Hematopoietic multipotent progenitor cell treated with erythropoietin and hydrocortisone succinate and interleukin-3 and kit ligand, for 17 days (in vitro differentiated cells): Measurements from ENCODE around the gene C2CD3.

Experiments
- DNase-seq: peaks from one replicate; pipeline ENCODE4 v3.0.0-alpha.2; 2015; ENCODE audit warnings: low spot score

The C2CD3 gene

DNA sequence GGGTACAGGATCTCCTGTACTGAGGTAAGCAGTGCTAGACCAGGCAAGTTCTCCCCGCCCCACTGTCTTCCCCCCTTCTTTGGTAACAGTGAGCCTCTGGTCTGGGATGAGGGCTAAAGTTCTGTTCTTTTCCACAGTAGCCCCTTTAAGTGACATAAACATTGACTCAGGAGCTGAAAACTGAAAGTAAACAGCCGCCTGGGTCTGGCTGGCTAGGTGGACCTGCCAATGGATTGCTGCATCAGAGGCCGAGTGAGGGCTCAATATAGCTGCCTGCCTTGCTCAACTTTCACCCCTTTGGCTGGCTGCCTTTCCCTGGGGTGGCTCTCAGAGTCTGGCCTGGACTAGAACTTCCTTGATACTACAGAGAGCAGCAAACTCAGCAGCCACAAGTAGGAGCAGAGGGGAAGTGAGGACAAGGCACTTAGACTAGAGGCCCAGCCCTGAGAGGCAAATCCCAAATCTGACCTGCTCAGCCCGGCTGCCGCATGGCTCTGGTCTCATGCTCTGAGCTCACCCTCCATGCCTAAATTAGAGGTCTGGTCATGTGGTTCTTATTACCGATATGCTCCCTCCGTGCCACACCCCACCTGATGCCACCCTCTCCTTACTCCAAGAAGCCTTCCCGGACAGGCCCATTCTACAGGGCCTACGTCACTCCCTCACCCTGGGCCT lies 152.3 kb downstream of the C2CD3 start:
- DNase-seq, result peak; percentile 58

GRCh38 chr11:74017631-74018030 lies 153.2 kb downstream of the C2CD3 start:
- DNase-seq, result no peak

- peak; percentile 71 for DNase-seq
Measured at GRCh38 chr11:74015919-74016684, 154.7 kb downstream of the C2CD3 start.

- DNase-seq, result peak; percentile 30
Measured at GRCh38 chr11:74014880-74015279, 155.9 kb downstream of the C2CD3 start.

- DNase-seq, result no peak
Measured at GRCh38 chr11:74013141-74013540, 157.7 kb downstream of the C2CD3 start.

DNA sequence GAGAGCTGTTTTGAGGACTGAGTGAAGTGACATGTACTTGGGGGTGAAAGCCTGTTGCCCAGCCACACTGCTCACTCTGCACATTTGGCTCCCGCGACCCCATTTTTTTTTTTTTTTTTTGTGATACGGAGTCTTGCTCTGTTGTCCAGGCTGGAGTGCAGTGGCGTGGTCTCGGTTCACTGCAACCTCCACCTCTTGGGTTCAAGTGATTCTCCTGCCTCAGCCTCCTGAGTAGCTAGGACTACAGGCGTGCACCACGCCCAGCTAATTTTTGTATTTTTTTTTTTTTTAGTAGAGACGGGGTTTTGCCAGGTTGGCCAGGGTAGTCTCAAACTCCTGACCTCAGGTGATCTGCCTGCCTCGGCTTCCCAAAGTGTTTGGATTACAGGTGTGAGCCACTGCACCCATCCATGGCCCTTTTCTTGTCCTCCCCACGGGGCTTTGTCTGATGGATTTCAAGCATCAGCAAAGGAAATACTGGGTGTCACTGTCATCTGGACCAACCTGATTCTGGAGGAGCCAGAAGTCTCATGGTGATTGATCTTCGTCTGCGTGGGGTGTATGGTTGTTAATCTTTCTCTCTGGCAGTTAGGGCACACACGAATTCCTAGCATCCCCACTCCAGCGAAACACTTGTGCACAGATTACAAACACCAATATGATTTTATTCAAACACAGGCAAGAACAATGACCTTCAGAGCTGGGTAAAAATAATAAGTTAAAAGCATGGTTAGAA lies 158.6 kb downstream of the C2CD3 start:
- DNase-seq, result peak; percentile 53

GRCh38 chr11:74011360-74012073 lies 159.3 kb downstream of the C2CD3 start:
- peak; percentile 92 for DNase-seq

DNA sequence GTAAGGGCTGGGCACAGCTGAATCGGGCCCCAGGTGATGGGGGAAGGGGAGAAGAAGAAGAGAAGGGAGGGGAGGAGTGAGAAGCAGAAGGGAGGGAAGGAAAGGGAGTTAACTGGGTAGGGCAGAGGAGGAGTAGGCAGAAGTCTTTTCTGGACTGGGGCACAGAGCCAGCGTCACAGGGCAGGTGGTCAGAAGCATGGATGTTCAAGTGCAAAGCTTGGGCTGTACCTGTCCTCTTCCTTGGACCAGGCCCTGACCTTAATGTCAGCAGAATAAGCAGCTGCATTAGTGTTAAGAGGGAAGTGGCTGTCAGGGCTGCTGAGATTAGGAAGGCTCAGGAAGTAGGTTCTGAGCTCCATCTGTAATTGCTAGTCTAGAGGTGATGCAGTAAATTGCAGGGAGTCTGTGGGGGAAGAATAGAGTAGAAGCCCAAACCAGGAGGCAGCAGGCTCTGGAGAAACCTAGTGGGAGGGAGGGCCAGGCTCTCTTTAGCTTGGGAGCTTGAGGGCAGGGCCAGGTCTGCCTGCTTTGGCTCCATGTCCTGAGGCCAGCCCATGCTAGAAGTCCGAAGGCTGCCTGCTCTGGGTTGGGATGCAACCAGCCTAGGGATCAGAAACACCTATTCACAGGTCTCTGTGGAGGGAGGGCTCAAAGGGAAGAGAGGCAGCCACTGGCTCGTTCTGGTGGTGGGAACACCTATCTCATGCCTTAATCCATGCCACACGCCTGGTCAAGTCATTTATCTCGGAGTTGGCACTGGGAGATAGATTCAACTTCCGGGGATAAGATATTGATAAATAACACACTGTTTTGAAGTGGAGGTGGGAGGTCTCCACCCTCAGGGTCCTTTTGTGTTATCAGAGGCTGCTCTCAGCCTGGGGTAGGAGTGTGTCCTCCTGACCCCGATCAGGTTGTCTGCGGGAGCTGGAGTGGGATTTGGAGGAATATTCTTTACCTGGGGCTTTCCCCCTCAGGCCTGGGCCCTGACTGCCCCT lies 160.2 kb downstream of the C2CD3 start:
- DNase-seq, result peak; percentile 64

- no peak for DNase-seq
Measured at GRCh38 chr11:74009675-74010305, 161.0 kb downstream of the C2CD3 start.

DNA sequence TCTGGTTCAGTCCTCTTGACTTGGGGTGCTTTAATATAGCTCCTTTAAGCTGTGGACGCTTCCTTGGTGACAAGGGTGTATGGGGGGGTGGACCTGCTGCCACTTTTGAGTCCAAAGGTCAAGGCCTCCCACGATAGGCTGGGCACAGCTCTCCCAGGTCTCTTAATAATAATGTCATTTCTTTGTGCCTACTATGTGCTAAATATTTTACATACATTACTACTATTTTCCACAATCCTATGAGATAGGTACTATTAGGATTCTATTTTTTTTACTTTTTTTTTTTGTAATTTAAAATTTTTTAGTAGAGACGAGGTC lies 161.6 kb downstream of the C2CD3 start:
- DNase-seq, result no peak

- peak; percentile 42 for DNase-seq
Measured at GRCh38 chr11:74008373-74009229, 162.2 kb downstream of the C2CD3 start, which contains the start of gene UCP3. Gene UCP3, minus strand, starts transcription at chr11:74009085. Its CDS starts 2,043 bp downstream, at chr11:74007042.

- no peak for DNase-seq
Measured at GRCh38 chr11:74007691-74008372, 163.0 kb downstream of the C2CD3 start.

DNA sequence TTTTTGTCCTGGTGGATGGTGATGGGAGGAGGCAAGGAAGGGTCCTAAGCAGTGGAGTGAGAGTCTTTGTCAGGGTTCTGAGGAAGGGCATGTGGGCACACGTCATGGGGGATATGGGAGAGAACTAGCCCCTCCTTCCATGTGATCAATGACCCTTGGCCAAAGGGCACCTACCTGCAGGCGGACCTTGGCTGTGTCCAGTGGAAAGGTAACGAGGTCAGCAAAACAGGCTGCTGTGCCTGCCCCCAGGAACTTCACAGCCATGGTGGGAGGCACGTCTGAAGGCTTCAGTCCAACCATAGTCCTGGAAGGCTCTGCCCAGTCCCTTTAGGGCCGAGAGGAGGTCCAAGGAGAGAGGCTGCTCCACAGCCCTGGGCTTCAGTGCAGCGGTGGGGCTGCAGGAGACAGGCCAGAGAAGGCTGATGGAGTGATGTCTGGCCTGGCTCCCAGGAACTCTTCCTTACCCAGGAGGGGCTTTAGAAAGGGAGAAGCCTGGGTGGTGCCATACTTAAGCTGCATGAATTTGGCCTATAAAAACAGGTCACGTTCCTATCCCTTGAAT lies 164.0 kb downstream of the C2CD3 start:
- no peak for DNase-seq

DNA sequence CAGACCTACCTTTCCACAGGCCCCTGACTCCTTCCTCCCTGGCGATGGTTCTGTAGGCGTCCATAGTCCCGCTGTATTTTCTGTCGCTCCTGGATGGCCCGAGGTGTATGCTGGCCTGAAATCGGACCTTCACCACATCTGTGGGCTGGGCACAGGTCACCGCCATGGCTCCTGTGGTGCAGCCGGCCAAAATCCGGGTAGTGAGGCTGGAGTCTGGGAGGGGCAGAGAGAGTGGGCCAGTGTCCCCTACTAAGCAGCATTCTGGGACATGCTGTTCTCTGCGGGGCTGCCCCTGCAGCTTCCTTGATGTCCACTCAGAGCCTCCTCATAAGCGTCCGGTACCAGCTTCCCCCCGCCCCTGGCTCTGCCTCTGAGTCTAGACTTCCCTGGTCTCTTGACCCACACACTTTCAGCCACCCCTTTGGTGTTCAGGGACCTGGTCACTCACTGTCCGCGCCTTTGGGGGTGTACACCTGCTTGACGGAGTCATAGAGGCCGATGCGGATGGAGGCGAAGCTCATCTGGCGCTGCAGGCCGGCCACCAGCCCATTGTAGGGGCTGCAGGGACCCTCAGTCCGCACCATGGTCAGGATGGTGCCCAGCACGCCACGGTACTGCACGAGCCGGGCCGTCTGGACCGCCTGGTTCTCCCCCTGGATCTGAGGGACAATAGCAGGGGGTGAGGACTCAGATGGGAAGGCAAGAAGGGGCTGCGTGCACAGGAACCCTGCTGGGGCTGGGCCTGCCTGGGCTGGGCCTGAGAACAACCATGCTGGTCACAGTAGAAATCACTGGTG lies 164.9 kb downstream of the C2CD3 start:
- DNase-seq, result no peak

DNA sequence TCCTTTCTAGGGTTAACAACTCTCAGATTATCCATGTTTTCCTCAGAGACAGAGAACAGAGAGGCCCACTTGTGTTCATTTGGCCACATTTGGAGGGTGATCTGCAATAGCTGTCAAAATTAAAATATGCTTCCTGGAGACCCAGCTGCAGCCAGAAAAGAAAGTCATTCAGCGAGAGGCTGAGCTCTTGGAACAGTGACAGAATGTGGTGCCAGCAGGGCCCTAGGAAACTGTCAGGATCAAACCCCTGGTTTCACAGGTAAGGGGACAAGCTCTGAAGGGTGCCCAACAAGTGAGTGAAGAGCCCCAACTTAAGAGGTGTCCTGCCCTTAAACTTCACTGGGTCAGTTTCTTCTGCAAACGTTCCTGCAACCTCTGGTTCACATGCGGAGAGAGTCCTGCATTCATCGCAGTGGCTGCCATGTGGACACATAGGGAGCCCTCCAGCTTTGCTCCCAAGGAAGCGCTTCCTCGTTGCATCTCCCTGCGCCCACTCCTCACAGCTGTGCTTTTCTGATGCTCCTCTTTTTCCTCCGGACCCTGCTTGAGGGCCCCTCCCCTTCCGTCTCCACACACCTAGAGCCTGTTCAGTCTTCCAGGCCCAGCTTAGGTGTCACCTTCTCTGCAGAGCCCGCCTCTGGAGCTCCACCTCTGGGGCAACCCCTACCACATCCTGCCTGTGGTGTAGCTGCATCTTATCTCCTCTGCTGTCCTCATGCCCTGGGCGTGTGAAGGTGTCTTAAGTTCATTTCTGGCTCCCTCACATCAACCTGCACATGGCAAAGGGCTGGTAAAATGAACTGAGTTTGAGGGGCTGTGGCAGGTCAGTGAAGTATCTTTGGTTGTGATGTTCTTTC lies 165.8 kb downstream of the C2CD3 start:
- DNase-seq, result peak; percentile 62

GRCh38 chr11:74004046-74004695 lies 166.6 kb downstream of the C2CD3 start:
- no peak for DNase-seq
